Measurements from ENCODE around the gene FSD1.

DNA sequence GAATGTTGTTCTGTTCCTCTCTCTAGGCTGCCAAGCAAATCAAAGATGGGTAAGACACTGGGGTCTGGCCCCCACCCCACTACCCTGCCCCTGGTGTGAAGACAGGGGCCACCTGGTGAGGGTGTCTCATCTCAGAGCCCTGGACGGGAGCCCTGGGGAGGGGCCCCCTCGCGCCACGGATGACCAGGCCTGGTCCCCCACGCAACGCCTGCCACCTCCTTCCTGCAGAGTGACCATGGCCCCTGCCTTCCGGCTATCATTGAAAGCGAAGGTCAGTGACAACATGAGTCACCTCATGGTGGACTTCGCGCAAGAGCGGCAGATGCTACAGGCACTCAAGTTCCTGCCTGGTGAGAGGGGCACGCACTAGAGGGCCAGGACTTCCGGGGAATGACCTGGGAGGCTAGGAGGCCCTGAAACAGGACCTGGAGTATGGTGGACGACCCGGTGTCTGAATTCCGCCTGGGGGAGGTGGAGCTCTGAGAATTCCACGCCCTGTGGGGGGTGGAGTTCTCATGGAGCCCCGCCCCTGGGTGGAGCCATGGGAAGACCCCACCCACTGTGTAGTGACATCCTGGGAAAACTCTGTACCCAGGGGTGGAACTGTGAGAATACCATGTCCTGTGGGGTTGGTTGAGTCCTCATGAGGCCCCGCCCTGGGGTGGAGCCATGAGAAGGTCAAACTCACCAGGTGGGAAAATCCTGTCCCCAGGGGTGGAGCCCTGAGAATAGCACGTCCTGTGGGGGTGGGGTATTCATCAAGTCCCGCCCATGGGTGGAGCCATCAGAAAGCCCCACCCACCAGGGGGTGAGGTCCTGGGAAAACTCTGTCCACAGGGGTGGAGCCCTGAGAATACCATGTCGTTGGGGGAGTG lies 6.1 kb downstream of the FSD1 start:
- TF ChIP-seq, protein P1, sequence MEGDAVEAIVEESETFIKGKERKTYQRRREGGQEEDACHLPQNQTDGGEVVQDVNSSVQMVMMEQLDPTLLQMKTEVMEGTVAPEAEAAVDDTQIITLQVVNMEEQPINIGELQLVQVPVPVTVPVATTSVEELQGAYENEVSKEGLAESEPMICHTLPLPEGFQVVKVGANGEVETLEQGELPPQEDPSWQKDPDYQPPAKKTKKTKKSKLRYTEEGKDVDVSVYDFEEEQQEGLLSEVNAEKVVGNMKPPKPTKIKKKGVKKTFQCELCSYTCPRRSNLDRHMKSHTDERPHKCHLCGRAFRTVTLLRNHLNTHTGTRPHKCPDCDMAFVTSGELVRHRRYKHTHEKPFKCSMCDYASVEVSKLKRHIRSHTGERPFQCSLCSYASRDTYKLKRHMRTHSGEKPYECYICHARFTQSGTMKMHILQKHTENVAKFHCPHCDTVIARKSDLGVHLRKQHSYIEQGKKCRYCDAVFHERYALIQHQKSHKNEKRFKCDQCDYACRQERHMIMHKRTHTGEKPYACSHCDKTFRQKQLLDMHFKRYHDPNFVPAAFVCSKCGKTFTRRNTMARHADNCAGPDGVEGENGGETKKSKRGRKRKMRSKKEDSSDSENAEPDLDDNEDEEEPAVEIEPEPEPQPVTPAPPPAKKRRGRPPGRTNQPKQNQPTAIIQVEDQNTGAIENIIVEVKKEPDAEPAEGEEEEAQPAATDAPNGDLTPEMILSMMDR (IDR thresholded peaks at IDR 0.05) = no peak
- TF ChIP-seq POLR2A (IDR thresholded peaks at IDR 0.05) = no peak
